SK-N-MC (cell line): Measurements from ENCODE around the gene SLC12A5.

Experiments
- DNase-seq: peaks from one replicate; pipeline ENCODE4 v3.0.0-alpha.2; 2011; ENCODE audit warnings: low read depth, low spot score
- H3K27ac ChIP-seq: fragments of 200-600 bp; sonication (generic); 2 replicates; pipeline ENCODE4 v1.5.1; 2016; ENCODE audit warnings: mixed run types
- H3K36me3 ChIP-seq: fragments of 200-600 bp; sonication (generic); 2 replicates; pipeline ENCODE4 v1.6.1; 2017; ENCODE audit warnings: antibody characterized with exemption, low read length, mixed read lengths; ENCODE audit not compliant: insufficient read depth
- H3K4me3 ChIP-seq: fragments of 200-600 bp; sonication (generic); 2 replicates; pipeline ENCODE4 v1.5.1; 2016
- H3K9ac ChIP-seq: fragments of 200-600 bp; sonication (generic); 2 replicates; pipeline ENCODE4 v1.8.0; 2017; ENCODE audit warnings: mixed run types, mixed read lengths; ENCODE audit not compliant: insufficient read length
- H3K9me3 ChIP-seq: fragments of 200-600 bp; sonication (generic); 2 replicates; pipeline ENCODE4 v1.6.1; 2017; ENCODE audit warnings: low read depth, mild to moderate bottlenecking, antibody characterized with exemption, low read length, moderate library complexity, mixed read lengths
- EZH2 ChIP-seq: fragments of 200-600 bp; sonication (generic); IDR thresholded peaks from one replicate; pipeline ENCODE4 v1.6.1; 2017; ENCODE audit warnings: antibody characterized with exemption
- FOXP2 ChIP-seq: optimal IDR thresholded peaks from 2 replicates; pipeline ENCODE3; 2011; ENCODE audit warnings: mild to moderate bottlenecking, moderate library complexity; ENCODE audit not compliant: insufficient read depth; ENCODE audit errors: extremely low read length, control extremely low read depth
- POLR2AphosphoS5 ChIP-seq: IDR thresholded peaks from 2 replicates; pipeline ENCODE4 v1.6.1; 2012; ENCODE audit warnings: mild to moderate bottlenecking, low read depth, low read length, borderline replicate concordance

The SLC12A5 gene

DNA sequence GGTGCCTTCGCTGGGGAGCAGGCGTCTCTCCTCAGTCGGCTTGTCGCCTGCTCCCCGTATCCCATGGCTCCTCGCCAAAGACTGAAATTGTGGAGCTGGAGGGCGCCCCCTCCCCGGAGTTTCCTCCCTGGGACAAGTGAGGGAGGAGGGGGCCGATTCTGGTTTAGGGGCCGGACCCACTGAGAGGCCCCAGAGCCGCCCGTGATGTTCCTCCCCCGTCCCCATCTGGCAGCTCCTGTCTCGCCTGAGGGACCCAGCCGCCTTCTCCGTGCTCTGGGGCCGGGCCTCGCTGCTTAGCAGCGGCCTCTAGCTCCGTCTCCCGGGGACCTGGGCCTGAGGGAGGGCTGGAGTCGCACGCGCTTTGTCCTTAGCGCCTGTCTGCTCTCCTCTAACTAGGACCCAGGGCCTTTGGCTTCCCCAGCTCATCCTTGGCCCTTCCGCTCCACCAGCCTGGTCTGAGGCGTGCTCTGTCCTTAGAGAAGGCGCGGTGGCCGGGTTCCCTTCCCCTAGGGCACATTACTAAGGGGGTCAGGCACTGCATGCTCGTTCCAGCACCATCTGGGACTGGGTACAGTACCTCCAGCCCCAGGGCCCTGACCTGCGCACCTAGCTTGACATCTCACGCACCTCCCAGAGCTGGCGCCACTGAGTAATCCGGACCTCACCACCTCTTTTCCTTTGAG is 29.7 kb downstream of the SLC12A5 start:
- peak overlapping the region; percentile 58 for H3K4me3 ChIP-seq
- no peak overlapping the region for H3K27ac ChIP-seq
- H3K9ac ChIP-seq = no peak overlapping the region
- H3K36me3 ChIP-seq = peaks cover 28% of the 10 kb centered on the region
- TF ChIP-seq FOXP2 (no peak), EZH2 (no peak), POLR2AphosphoS5 (no peak; the same call in 1 of the 2 replicates)
- no peak for DNase-seq
- no peaks in the 10 kb centered on the region for H3K9me3 ChIP-seq

DNA sequence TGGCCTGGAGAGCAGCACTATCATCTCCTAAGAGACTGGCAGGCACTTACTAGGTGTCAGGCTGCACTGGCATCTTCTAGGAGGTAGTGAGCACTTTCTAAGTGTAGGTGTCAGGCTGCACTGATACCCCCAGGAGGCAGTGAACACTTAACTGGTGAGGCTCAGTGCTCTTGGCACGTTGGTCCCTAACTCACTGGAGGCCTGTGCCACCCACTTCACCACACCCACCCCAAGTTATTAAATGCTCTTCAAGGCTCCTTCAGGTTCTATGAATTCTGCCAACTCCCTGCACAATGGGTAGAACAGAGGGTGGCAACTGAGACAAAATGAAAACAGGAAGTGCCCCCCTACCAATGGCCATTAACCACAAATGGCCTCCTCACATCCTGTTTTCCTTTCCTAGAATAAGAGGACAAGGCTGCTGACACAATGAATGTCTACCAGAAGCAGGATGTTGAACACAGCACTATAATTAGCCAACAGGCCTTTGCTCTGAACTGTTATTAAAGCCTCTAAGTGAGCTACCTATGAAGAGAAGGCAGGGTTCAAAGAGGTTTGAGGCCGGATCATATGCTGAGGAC is 31.4 kb downstream of the SLC12A5 start:
- peaks cover 45% of the 10 kb centered on the region for H3K36me3 ChIP-seq
- no peak for DNase-seq
- TF ChIP-seq FOXP2 (no peak), EZH2 (no peak), POLR2AphosphoS5 (no peak)
- no peaks in the 10 kb centered on the region for H3K9me3 ChIP-seq
- H3K27ac ChIP-seq = no peak overlapping the region
- no peak overlapping the region for H3K4me3 ChIP-seq
- H3K9ac ChIP-seq = no peak overlapping the region

GRCh38 chr20:46060975-46061374 is 32.0 kb downstream of the SLC12A5 start:
- no peak for TF ChIP-seq FOXP2
- TF ChIP-seq EZH2 = no peak
- no peak for TF ChIP-seq POLR2AphosphoS5
- DNase-seq = no peak
- H3K27ac ChIP-seq = no peak overlapping the region
- no peak overlapping the region for H3K4me3 ChIP-seq
- H3K9me3 ChIP-seq = no peaks in the 10 kb centered on the region
- peaks cover 51% of the 10 kb centered on the region for H3K36me3 ChIP-seq
- H3K9ac ChIP-seq = no peak overlapping the region

- Histone ChIP-seq H3K4me3 (no peak overlapping the region), H3K9ac (no peak overlapping the region), H3K27ac (no peak overlapping the region), H3K9me3 (no peaks in the 10 kb centered on the region), H3K36me3 (peaks cover 63% of the 10 kb centered on the region)
- no peak for DNase-seq
- TF ChIP-seq FOXP2 (no peak), POLR2AphosphoS5 (no peak), EZH2 (no peak)
These were observed 33.1 kb downstream of the SLC12A5 start for GRCh38 chr20:46062151-46062550.

- no peak for DNase-seq
- Histone ChIP-seq H3K36me3 (peaks cover 65% of the 10 kb centered on the region), H3K4me3 (no peak overlapping the region), H3K9me3 (no peaks in the 10 kb centered on the region), H3K27ac (no peak overlapping the region), H3K9ac (no peak overlapping the region)
- TF ChIP-seq FOXP2 = no peak
- no peak for TF ChIP-seq EZH2
- no peak for TF ChIP-seq POLR2AphosphoS5
These were observed 33.6 kb downstream of the SLC12A5 start for GRCh38 chr20:46062621-46063020.

DNA sequence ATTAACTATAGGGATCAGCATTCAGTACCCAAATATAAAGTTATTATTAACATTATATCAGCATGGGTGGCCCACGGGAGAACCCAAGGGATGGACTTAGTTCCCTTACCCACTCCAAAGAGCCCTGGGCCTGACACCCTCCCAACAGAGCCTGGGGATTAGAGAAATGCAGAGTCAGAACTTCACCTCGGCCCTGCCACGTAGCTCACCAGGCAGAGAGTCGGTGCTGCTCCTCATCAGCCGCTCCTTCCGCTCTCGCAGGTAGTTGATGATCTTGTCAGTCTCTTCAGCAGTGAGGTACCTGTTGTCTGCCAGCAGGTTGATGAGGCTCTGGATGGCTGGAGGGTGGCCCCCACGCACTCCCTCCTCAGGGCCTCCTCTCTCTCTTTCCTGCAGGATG is 34.1 kb downstream of the SLC12A5 start:
- H3K36me3 ChIP-seq = peaks cover 71% of the 10 kb centered on the region
- TF ChIP-seq FOXP2 = no peak
- TF ChIP-seq EZH2 = no peak
- TF ChIP-seq POLR2AphosphoS5 = no peak
- H3K9me3 ChIP-seq = no peaks in the 10 kb centered on the region
- H3K4me3 ChIP-seq = no peak overlapping the region
- no peak overlapping the region for H3K27ac ChIP-seq
- no peak for DNase-seq
- no peak overlapping the region for H3K9ac ChIP-seq

DNA sequence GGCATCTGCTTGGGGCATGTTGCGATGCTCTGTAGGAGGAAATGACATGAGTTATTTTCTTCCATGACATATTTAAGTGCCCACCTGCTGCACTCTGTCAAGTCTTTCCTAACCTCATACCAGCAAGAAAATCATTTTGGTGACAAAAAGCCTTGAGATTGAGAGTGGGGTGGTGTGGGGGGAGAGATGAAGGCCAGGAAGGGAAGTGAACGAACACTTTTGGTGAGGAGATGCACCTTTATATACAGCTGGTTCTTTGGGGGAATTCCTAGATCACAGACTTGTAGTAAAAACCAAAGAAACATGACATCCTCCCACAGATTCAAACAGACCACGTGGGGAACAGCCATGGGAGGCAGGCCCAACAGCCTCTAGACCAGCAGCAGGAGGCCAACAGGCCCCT is 34.6 kb downstream of the SLC12A5 start:
- Histone ChIP-seq H3K27ac (no peak overlapping the region), H3K9ac (no peak overlapping the region), H3K4me3 (no peak overlapping the region), H3K9me3 (no peaks in the 10 kb centered on the region), H3K36me3 (peaks cover 76% of the 10 kb centered on the region)
- TF ChIP-seq POLR2AphosphoS5 = no peak
- no peak for TF ChIP-seq FOXP2
- no peak for TF ChIP-seq EZH2
- no peak for DNase-seq

DNA sequence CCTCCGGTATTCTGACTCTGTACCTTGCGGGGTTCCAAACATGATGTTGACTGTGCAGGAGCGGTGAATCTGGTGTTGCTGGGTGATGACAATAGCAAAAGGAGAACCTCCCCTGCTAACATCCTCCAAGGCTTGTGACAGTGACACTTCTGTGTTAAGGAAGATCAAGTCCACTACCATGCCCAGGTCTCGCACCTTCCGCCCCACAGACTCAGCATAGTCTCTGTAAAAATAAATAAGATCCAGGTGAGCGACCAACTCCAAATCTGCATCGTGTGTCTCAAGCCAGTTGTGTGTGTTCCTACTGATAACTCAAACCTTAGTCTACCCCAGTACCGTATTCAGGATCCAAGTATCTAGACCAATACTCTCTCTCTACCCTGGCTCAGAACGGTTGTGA is 36.0 kb downstream of the SLC12A5 start:
- no peak for DNase-seq

More for the DNA sequence above, 36.0 kb downstream of the SLC12A5 start:
- H3K36me3 ChIP-seq = peaks cover 87% of the 10 kb centered on the region
- H3K27ac ChIP-seq = no peak overlapping the region
- no peak overlapping the region for H3K9ac ChIP-seq
- TF ChIP-seq EZH2 (no peak), FOXP2 (no peak), POLR2AphosphoS5 (no peak)
- no peaks in the 10 kb centered on the region for H3K9me3 ChIP-seq
- H3K4me3 ChIP-seq = no peak overlapping the region
